Kidney (tissue), 14 donors: Measurements from ENCODE around the gene CTNNA2. TPM values are rescaled to one million over a fixed set of nuclear protein-coding genes. Genes with fewer than 3 reads are reported as not detected.

Source experiments
- DNase-seq, 5 donors: peaks; one replicate each; pipeline ENCODE4 v3.0.0-alpha.2; 2013 to 2020
- FAIRE-seq: peaks from 2 replicates; lab custom pipeline; 2012; peaks lifted over from hg19 to GRCh38; lab: Jason Lieb, UNC
- H3K27ac ChIP-seq, 2 donors: one replicate each; pipeline ENCODE4 v1.7.0; 2013; ENCODE audit warnings: low read depth in 2 of 2, low read length in 2 of 2, inconsistent platforms in 1 of 2
- H3K27me3 ChIP-seq: one replicate; pipeline ENCODE4 v1.7.1; 2013; ENCODE audit warnings: low read length, inconsistent platforms; ENCODE audit not compliant: control insufficient read depth, insufficient read depth
- H3K36me3 ChIP-seq, 3 donors: one replicate each; pipeline versions ENCODE4 v1.7.0 to v1.7.1; 2013; ENCODE audit warnings: low read length in 3 of 3, control low read depth in 1 of 3, inconsistent platforms in 1 of 3; ENCODE audit not compliant: insufficient read depth in 3 of 3, control insufficient read depth in 2 of 3
- H3K4me1 ChIP-seq, 3 donors: one replicate each; pipeline versions ENCODE4 v1.7.0 to v1.7.1; 2013; ENCODE audit warnings: low read length in 3 of 3, inconsistent platforms in 1 of 3, low read depth in 1 of 3; ENCODE audit not compliant: control insufficient read depth in 2 of 3, insufficient read depth in 2 of 3
- H3K4me3 ChIP-seq, 3 donors: one replicate each; pipeline versions ENCODE4 v1.7.0 to v1.8.1; 2013; ENCODE audit warnings: low read length in 3 of 3, control low read depth in 1 of 3, inconsistent platforms in 1 of 3
- H3K9ac ChIP-seq, 3 donors: one replicate each; pipeline versions ENCODE4 v1.7.0 to v1.7.1; 2013; ENCODE audit warnings: low read length in 3 of 3, control low read depth in 1 of 3, inconsistent platforms in 1 of 3
- H3K9me3 ChIP-seq, 3 donors: one replicate each; pipeline versions ENCODE4 v1.7.0 to v1.7.1; 2013; ENCODE audit warnings: low read length in 3 of 3, control low read depth in 1 of 3, inconsistent platforms in 1 of 3; ENCODE audit not compliant: control insufficient read depth in 2 of 3, insufficient read depth in 1 of 3
- intact Hi-C: fragments of 100-400 bp; cut with DNase I; formaldehyde crosslinking; loops from one replicate; pipeline ENCODE4 v1.11.1; 2022
- polyA plus RNA-seq: library from polyadenylated mRNA; stranded (reverse); fragments of 350-450 nt; fragmentation: Illumina TruSeq; extraction: RNeasy Lipid Tissue Mini Kit (QIAGEN cat#74804); gene quantifications from one replicate; pipeline ENCODE4 v1.2.3, GENCODE V29; 2014; ENCODE audit warnings: low read depth, low replicate concordance; ENCODE audit not compliant: insufficient read depth
- total RNA-seq: library from RNA; stranded (reverse); fragmentation: NEBNext Ultra II Directional; extraction: Animal tissue kit (Norgen Biotek cat#: 25700); gene quantifications from one replicate; pipeline ENCODE4 v1.2.1, GENCODE V29; 2021
- TF ChIP-seq, protein P1 (sequence below): IDR thresholded peaks from 3 replicates; pipeline ENCODE4 v1.5.1; 2012; ENCODE audit warnings: mild to moderate bottlenecking, moderate library complexity, borderline replicate concordance; ENCODE audit not compliant: insufficient read depth; ENCODE audit errors: extremely low read depth
- donor health status: control.
- donor health status: control.
- donor health status: control.
- donor health status: control.
- donor health status: control.
- donor health status: DM: yes; HTN: yes; CAD: no.
- donor health status: Normal renal cell carcinoma (clear cell type).

Gene CTNNA2
- total and polyA plus RNA-seq, 2 donors from 2014 or later = 0.47 TPM; not detected in 1

DNA sequence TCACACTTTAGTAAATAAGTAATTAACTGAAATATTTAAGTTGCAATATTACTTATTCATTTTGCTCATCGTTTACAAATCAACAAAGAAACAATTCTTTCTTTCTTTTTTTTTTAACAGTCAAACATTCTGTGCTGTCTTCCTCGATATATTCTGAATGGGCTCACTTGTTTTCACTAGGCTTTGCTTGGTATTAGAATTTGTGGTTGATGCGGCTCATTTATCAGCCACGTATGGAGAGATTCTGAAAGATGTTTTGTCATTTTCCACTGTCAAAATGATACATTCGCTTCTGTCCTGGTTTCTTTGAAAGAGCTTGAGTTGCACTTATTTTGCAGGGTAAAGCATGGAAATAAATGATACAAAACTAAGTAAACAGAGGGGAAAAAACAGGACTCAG is 468.0 kb downstream of the CTNNA2 start:
- H3K27ac ChIP-seq = no peak overlapping the region
- no peaks in the 10 kb centered on the region for H3K27me3 ChIP-seq
- TF ChIP-seq, protein P1, sequence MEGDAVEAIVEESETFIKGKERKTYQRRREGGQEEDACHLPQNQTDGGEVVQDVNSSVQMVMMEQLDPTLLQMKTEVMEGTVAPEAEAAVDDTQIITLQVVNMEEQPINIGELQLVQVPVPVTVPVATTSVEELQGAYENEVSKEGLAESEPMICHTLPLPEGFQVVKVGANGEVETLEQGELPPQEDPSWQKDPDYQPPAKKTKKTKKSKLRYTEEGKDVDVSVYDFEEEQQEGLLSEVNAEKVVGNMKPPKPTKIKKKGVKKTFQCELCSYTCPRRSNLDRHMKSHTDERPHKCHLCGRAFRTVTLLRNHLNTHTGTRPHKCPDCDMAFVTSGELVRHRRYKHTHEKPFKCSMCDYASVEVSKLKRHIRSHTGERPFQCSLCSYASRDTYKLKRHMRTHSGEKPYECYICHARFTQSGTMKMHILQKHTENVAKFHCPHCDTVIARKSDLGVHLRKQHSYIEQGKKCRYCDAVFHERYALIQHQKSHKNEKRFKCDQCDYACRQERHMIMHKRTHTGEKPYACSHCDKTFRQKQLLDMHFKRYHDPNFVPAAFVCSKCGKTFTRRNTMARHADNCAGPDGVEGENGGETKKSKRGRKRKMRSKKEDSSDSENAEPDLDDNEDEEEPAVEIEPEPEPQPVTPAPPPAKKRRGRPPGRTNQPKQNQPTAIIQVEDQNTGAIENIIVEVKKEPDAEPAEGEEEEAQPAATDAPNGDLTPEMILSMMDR = no peak
- no peaks in the 10 kb centered on the region for H3K36me3 ChIP-seq
- H3K4me3 ChIP-seq = no peak overlapping the region
- DNase-seq (no peak), FAIRE-seq (no peak)
- no peaks in the 10 kb centered on the region for H3K4me1 ChIP-seq
- no peaks in the 10 kb centered on the region for H3K9me3 ChIP-seq
- no peak overlapping the region for H3K9ac ChIP-seq
- intact Hi-C loops = no loop called here

- no peak overlapping the region for H3K27ac ChIP-seq
- FAIRE-seq (no peak), DNase-seq (no peak)
- H3K9ac ChIP-seq = no peak overlapping the region
- TF ChIP-seq, protein P1 = no peak
- H3K4me3 ChIP-seq = no peak overlapping the region
- H3K4me1 ChIP-seq = no peaks in the 10 kb centered on the region
- no peaks in the 10 kb centered on the region for H3K36me3 ChIP-seq
- H3K9me3 ChIP-seq = no peaks in the 10 kb centered on the region
- intact Hi-C loops = no loop called here
- H3K27me3 ChIP-seq = no peaks in the 10 kb centered on the region
These were observed 468.5 kb downstream of the CTNNA2 start for GRCh38 chr2:79981316-79981715.

GRCh38 chr2:79982445-79982844 is 469.6 kb downstream of the CTNNA2 start:
- Histone ChIP-seq H3K4me3 (no peak overlapping the region), H3K27me3 (no peaks in the 10 kb centered on the region), H3K36me3 (no peaks in the 10 kb centered on the region), H3K27ac (no peak overlapping the region), H3K9me3 (no peaks in the 10 kb centered on the region), H3K4me1 (no peaks in the 10 kb centered on the region), H3K9ac (no peak overlapping the region)
- DNase-seq = no peak
- intact Hi-C loops = no loop called here
- no peak for FAIRE-seq
- TF ChIP-seq, protein P1 = no peak

DNA sequence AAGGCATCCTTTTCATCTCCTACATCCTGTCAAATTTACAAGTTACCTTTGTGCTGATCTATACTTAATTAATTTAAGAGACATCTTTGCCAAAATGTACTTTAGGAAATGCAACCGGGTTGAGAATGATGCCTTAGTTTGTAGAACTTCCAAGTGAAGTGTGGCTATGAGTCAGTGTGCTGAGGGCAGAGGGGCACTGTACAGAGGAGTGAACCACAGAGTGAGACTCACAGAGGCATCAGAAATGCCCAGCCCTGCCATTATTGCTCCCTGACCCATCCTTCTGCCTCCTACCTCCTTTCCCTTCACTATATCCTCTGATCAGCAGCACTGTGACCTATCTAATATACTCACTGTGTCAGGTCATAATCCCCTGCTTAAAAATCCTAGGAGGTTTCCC is 471.6 kb downstream of the CTNNA2 start:
- no peaks in the 10 kb centered on the region for H3K9me3 ChIP-seq
- TF ChIP-seq, protein P1 = no peak

More for the DNA sequence above, 471.6 kb downstream of the CTNNA2 start:
- Histone ChIP-seq H3K4me1 (no peaks in the 10 kb centered on the region), H3K27me3 (no peaks in the 10 kb centered on the region), H3K36me3 (no peaks in the 10 kb centered on the region), H3K27ac (no peak overlapping the region), H3K4me3 (no peak overlapping the region), H3K9ac (no peak overlapping the region)
- no peak for FAIRE-seq
- DNase-seq = no peak
- intact Hi-C loops = no loop called here
